Thyroid gland (tissue), 4 donors: ENCODE measurements around the gene KLHL28. TPM values are rescaled to one million over a fixed set of nuclear protein-coding genes. Genes with fewer than 3 reads are reported as not detected.
A peak's percentile ranks its signal among the peaks of the same experiment; 100 is the strongest.

Experiments used
- DNase-seq, 2 donors: peaks; one replicate each; pipeline ENCODE4 v3.0.0-alpha.2; 2019
- H3K27ac ChIP-seq, 3 donors: fragments of 200-600 bp; sonication (generic); 1 replicate in 2 of 3; 2 replicates in 1 of 3; pipeline ENCODE4 v1.5.1; 2016 to 2019; ENCODE audit warnings: mild to moderate bottlenecking in 1 of 3, moderate library complexity in 1 of 3
- H3K27me3 ChIP-seq: fragments of 200-600 bp; sonication (generic); one replicate; pipeline ENCODE4 v1.5.1; 2019
- H3K36me3 ChIP-seq, 2 donors: fragments of 200-600 bp; sonication (generic); one replicate each; pipeline ENCODE4 v1.5.1; 2016 to 2019
- H3K4me1 ChIP-seq, 2 donors: fragments of 200-600 bp; sonication (generic); one replicate each; pipeline ENCODE4 v1.5.1; 2017 to 2019
- H3K4me3 ChIP-seq, 3 donors: fragments of 200-600 bp; sonication (generic); replicated peaks in 1 of 3; 1 replicate in 2 of 3; 2 replicates in 1 of 3; pipeline ENCODE4 v1.5.1; 2016; ENCODE audit warnings: mild to moderate bottlenecking in 1 of 3
- H3K9me3 ChIP-seq: fragments of 200-600 bp; sonication (generic); one replicate; pipeline ENCODE4 v1.5.1; 2017
- POLR2A ChIP-seq, 2 donors: fragments of 450-650 bp; IDR thresholded peaks; one replicate each; pipeline ENCODE4 v1.6.1; 2017; ENCODE audit warnings: antibody characterized with exemption in 2 of 2, mild to moderate bottlenecking in 2 of 2, moderate library complexity in 1 of 2
- WGBS, 2 donors: methylation state at CpG; one replicate each; pipeline ENCODE4 v1.1.5; 2017; 5-methylcytosine and 5-hydroxymethylcytosine counted together
- intact Hi-C: fragments of 100-400 bp; cut with DNase I; formaldehyde crosslinking; loops from one replicate; pipeline ENCODE4 v1.15.1; 2023
- total RNA-seq, 4 donors: library from RNA; depleted of rRNA; stranded (reverse); fragments of >200 nt; gene quantifications; one replicate each; pipeline ENCODE4 v1.2.3, GENCODE V29; 2016
- TF ChIP-seq, protein P1 (sequence below), 6 experiments: fragments of 200-600 bp in 3 of 6; fragments of 450-650 bp in 3 of 6; sonication (generic) in 3 of 6; IDR thresholded peaks; one replicate each; pipeline ENCODE4 v1.5.1; 2016 to 2019; ENCODE audit warnings: antibody characterized with exemption in 6 of 6, mild to moderate bottlenecking in 2 of 6, inconsistent platforms in 1 of 6, moderate library complexity in 1 of 6

Gene KLHL28
- total RNA-seq, 4 donors from 2014 or later, result 12.0 to 21.0 (median 13.3) TPM

GRCh38 chr14:44979740-44980356 lies 18.1 kb upstream of the KLHL28 start:
- Histone ChIP-seq H3K4me1 (peaks cover 6 to 18% of the 10 kb centered on the region in 2 donors), H3K27me3 (no peaks in the 10 kb centered on the region), H3K36me3 (no peaks in the 10 kb centered on the region), H3K9me3 (no peaks in the 10 kb centered on the region), H3K4me3 (no peak overlapping the region), H3K27ac (no peak overlapping the region)
- TF ChIP-seq, protein P1, sequence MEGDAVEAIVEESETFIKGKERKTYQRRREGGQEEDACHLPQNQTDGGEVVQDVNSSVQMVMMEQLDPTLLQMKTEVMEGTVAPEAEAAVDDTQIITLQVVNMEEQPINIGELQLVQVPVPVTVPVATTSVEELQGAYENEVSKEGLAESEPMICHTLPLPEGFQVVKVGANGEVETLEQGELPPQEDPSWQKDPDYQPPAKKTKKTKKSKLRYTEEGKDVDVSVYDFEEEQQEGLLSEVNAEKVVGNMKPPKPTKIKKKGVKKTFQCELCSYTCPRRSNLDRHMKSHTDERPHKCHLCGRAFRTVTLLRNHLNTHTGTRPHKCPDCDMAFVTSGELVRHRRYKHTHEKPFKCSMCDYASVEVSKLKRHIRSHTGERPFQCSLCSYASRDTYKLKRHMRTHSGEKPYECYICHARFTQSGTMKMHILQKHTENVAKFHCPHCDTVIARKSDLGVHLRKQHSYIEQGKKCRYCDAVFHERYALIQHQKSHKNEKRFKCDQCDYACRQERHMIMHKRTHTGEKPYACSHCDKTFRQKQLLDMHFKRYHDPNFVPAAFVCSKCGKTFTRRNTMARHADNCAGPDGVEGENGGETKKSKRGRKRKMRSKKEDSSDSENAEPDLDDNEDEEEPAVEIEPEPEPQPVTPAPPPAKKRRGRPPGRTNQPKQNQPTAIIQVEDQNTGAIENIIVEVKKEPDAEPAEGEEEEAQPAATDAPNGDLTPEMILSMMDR (IDR thresholded peaks at IDR 0.05), result no peak
- no peak for TF ChIP-seq POLR2A (IDR thresholded peaks at IDR 0.05)
- intact Hi-C loops, result no loop called here
- peak; percentile 44 to 60 for DNase-seq

GRCh38 chr14:44979273-44979672 lies 17.5 kb upstream of the KLHL28 start:
- intact Hi-C loops, result no loop called here
- TF ChIP-seq, protein P1 (IDR thresholded peaks at IDR 0.05), result no peak
- no peak for TF ChIP-seq POLR2A (IDR thresholded peaks at IDR 0.05)
- peaks cover 6 to 18% of the 10 kb centered on the region in 2 donors for H3K4me1 ChIP-seq
- no peak overlapping the region for H3K27ac ChIP-seq
- no peaks in the 10 kb centered on the region for H3K36me3 ChIP-seq
- no peak overlapping the region for H3K4me3 ChIP-seq
- H3K9me3 ChIP-seq, result no peaks in the 10 kb centered on the region
- no peak for DNase-seq
- no peaks in the 10 kb centered on the region for H3K27me3 ChIP-seq
- 61 to 64% methylated on average over 2 of the region's 2 CpGs for WGBS, 2 donors

DNA sequence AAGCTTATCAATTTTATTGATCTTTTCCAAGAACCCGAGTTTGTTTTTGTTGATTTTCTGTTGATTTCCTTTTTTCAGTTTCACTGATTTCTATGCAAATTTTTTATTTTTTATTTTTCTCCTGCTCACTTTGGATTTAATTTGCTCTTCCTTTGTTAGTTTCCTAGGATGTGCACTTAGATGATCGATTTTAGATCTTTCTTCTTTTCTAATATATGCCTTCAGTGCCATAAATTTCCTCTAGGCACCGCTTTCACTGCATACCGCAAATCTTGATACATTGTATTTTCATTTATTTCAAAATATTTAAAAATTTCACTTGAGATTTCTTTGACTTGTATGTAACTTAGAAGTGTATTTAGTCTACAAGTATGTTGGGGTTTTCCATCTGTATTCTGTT lies 9.7 kb upstream of the KLHL28 start:
- TF ChIP-seq POLR2A (IDR thresholded peaks at IDR 0.05), result no peak
- TF ChIP-seq, protein P1 (IDR thresholded peaks at IDR 0.05), result no peak
- WGBS, 2 donors, result 97 to 98% methylated on average over 4 of the region's 4 CpGs

DNA sequence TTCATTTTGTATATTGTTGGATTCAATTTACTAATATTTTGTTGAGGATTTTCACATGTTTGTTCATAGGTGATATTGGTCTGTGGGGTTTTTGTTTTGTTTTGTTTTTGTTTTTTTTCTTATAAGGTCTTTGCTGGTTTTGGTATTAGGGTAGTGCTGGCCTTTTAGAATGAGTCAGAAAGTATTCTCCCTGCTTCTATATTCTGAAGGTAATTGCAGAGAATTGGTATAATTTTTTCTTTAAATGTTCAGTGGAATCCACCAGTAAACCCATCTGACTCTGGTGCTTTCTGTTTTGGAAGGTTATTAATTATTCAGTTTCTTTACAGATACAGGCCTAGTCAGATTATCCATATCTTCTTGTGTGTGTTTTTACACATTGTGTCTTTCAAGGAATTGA lies 9.2 kb upstream of the KLHL28 start:
- H3K4me3 ChIP-seq, result no peak overlapping the region
- H3K4me1 ChIP-seq, result peaks cover 23% of the 10 kb centered on the region in 2 donors
- intact Hi-C loops, result no loop called here
- H3K27me3 ChIP-seq, result no peaks in the 10 kb centered on the region
- no peaks in the 10 kb centered on the region for H3K36me3 ChIP-seq
- DNase-seq, result no peak
- TF ChIP-seq, protein P1 (IDR thresholded peaks at IDR 0.05), result no peak
- no peak for TF ChIP-seq POLR2A (IDR thresholded peaks at IDR 0.05)
- no peaks in the 10 kb centered on the region for H3K9me3 ChIP-seq
- no peak overlapping the region for H3K27ac ChIP-seq

More for the DNA sequence above, 9.7 kb upstream of the KLHL28 start:
- Histone ChIP-seq H3K27me3 (no peaks in the 10 kb centered on the region), H3K27ac (no peak overlapping the region), H3K36me3 (no peaks in the 10 kb centered on the region), H3K4me3 (no peak overlapping the region), H3K4me1 (peaks cover 19 to 20% of the 10 kb centered on the region in 2 donors), H3K9me3 (no peaks in the 10 kb centered on the region)
- intact Hi-C loops, result no loop called here
- DNase-seq, result no peak

GRCh38 chr14:44968714-44969113 lies 7.0 kb upstream of the KLHL28 start:
- H3K9me3 ChIP-seq, result no peaks in the 10 kb centered on the region
- intact Hi-C loops, result no loop called here
- no peak overlapping the region for H3K4me3 ChIP-seq
- DNase-seq, result no peak
- no peaks in the 10 kb centered on the region for H3K27me3 ChIP-seq
- TF ChIP-seq POLR2A (IDR thresholded peaks at IDR 0.05), result no peak
- TF ChIP-seq, protein P1 (IDR thresholded peaks at IDR 0.05), result no peak
- peaks cover 24 to 36% of the 10 kb centered on the region in 2 donors for H3K4me1 ChIP-seq
- no peak overlapping the region for H3K27ac ChIP-seq
- H3K36me3 ChIP-seq, result no peaks in the 10 kb centered on the region
